ENCODE data around the gene KIAA0408. TPM values are rescaled to one million over a fixed set of nuclear protein-coding genes. Genes with fewer than 3 reads are reported as not detected.

Gene KIAA0408
- 1 to 10 TPM; 1.7 to 3.8 TPM for total RNA-seq

DNA sequence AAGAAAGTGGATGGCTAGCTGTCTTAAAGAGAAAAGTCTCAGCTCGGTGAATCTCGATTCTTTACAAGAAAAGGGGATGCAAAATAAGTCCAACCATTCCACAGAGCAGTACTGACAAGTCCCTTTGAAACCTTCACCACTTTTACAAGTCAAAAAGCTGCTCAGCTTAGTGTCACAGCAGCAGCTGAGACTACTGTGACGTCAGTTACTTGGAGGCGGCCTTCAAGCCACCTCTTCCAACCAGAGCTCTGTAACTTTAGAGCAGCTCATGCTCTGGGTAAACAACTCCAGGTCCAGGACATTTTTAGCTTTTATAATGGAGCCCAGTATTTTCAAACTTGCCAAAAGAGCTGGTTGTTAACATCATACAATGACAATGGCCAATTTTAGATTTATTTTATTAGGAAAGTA is at the start of gene KIAA0408:
KIAA0408 (minus strand) TSS at position 159 of the 411 bp plus-strand sequence. CDS start 5,408 bp downstream, outside the sequence.

Small RNA genes within 50 kb of the gene (small RNA-seq; reads per million reads assigned to genes)
- 0 to 0.04 reads per million in 2 donors for gene KIAA0408

Other genes with a start within 250 kb of the KIAA0408 start
- 10 to 100 TPM; 26.6 to 34.8 TPM for gene RNF146, start 192.5 kb downstream of the KIAA0408 start, total RNA-seq
- 10 to 100 TPM; 54.4 to 85.6 TPM for gene ECHDC1, start 115.8 kb downstream of the KIAA0408 start, total RNA-seq
- gene C6orf58, start 117.8 kb upstream of the KIAA0408 start, total RNA-seq = 1 to 10 TPM in 1 of 2 donors, under 1 TPM in 1; under 0.01 to 3.8 TPM